ENCODE results near the gene BHMT2. TPM values are rescaled to one million over a fixed set of nuclear protein-coding genes. Genes with fewer than 3 reads are reported as not detected.
A peak's percentile ranks its signal among the peaks of the same experiment; 100 is the strongest.

Gene BHMT2
- total and polyA plus RNA-seq, 2 of the 13 experiments (the other 11 are each of a cell fraction or from before 2014, with no cell fraction given), result 13.8 to 18.8 TPM

DNA sequence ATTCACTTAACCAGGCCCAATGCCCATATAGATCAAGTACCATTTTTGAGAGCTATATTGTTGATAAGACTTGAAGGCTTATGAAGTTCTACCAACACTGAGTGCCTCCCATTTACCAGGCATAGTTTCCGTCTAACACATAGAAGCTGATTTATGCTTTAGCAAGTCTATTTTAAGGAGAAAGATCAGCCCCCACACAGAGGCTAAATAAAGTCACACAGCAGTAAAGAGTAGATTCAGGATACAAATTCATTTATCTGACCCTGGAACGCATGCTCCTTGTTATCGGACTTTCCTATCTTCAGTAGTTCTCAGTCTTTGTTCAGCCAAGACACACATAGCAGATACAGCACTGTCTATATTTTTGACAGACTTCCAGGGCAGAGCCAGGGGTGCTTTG is 34.3 kb upstream of the BHMT2 start:
- FAIRE-seq, result no peak
- no peaks in the 10 kb centered on the region for H3K79me2 ChIP-seq (ENCODE audit: insufficient read depth, low read length)
- H3K4me1 ChIP-seq (ENCODE audit: insufficient read depth, low read length), result peaks cover 21% of the 10 kb centered on the region
- H2AFZ ChIP-seq (ENCODE audit: low read length), result no peak overlapping the region
- H3K9ac ChIP-seq (ENCODE audit: insufficient read depth, low read depth, low read length), result no peak overlapping the region
- POLR2A ChIA-PET, result interaction anchor here (0.7 kb wide), 1 partner anchor 19 kb away, joined by 5 read pairs; no protein-coding TSS in a partner anchor
- no peak overlapping the region for H3K4me3 ChIP-seq (replicated peaks in 1 of 3; ENCODE audit: insufficient read depth in 1 of 3, low read depth in 2 of 3, low read length in 3 of 3)
- peaks cover 3% of the 10 kb centered on the region; the same call in 1 of the 2 replicates for H3K9me3 ChIP-seq (ENCODE audit: low read length)
- H3K27ac ChIP-seq (ENCODE audit: extremely low read length, insufficient read depth, low read length), result no peak overlapping the region
- BruUV-seq (replicated peaks), result no TSS peak
- CTCF ChIA-PET (ENCODE audit: low intra/inter-chr PET ratio, low total read pairs), result no interaction called here
- 98% methylated on average over 3 of the region's 3 CpGs for WGBS (ENCODE audit: low lambda C conversion rate)
- no peak overlapping the region for H3K4me2 ChIP-seq (ENCODE audit: low read depth, low read length)
- no peaks in the 10 kb centered on the region for H3K27me3 ChIP-seq (ENCODE audit: control insufficient read depth in 1 of 2, insufficient read depth in 2 of 2, low read length in 2 of 2)
- no peak for DNase-seq (ENCODE audit: low spot score)
- TF ChIP-seq KLF15 (CRISPR knock-in tag; IDR thresholded peaks at IDR 0.05; ENCODE audit: borderline replicate concordance), result no peak
- TF ChIP-seq ZSCAN31 (CRISPR knock-in tag; IDR thresholded peaks at IDR 0.05; ENCODE audit: low read depth), result no peak
- TF ChIP-seq BORCS8-MEF2B (CRISPR knock-in tag; IDR thresholded peaks at IDR 0.05), result no peak
- no peak for TF ChIP-seq FOXK2 (IDR thresholded peaks at IDR 0.05)
- no peak for TF ChIP-seq CBX2 (IDR thresholded peaks at IDR 0.05; ENCODE audit: low read depth, low read length)
- TF ChIP-seq CBX2 (CRISPR knock-in tag; IDR thresholded peaks at IDR 0.05; ENCODE audit: low read depth), result no peak
- TF ChIP-seq, protein P1, sequence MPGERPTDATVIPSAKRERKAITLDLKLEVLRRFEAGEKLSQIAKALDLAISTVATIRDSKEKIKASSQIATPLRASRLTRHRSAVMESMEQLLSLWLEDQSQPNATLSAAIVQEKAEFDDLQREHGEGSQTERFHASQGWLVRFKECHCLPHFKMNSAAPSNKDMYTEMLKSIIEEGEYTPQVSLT (CRISPR knock-in tag; IDR thresholded peaks at IDR 0.05; ENCODE audit: borderline replicate concordance, low read depth), result no peak
- no peak for TF ChIP-seq SMAD1 (CRISPR knock-in tag; IDR thresholded peaks at IDR 0.05; ENCODE audit: borderline replicate concordance, low read depth)
- intact Hi-C loops (cut with micrococcal nuclease; ENCODE audit: unreplicated experiment) (no loop called here), in situ Hi-C loops (cut with HindIII; ENCODE audit: extremely low pct_ligation_motif_present, low pct_unique_long_range_greater_than_20kb) (no loop called here)
- H4K20me1 ChIP-seq (ENCODE audit: insufficient read depth, low read length), result no peaks in the 10 kb centered on the region
- ATAC-seq, result no peak
- H3K36me3 ChIP-seq (replicated peaks in 1 of 2; ENCODE audit: control insufficient read depth in 1 of 2, insufficient read depth in 2 of 2, low read length in 2 of 2), result no peaks in the 10 kb centered on the region

DNA sequence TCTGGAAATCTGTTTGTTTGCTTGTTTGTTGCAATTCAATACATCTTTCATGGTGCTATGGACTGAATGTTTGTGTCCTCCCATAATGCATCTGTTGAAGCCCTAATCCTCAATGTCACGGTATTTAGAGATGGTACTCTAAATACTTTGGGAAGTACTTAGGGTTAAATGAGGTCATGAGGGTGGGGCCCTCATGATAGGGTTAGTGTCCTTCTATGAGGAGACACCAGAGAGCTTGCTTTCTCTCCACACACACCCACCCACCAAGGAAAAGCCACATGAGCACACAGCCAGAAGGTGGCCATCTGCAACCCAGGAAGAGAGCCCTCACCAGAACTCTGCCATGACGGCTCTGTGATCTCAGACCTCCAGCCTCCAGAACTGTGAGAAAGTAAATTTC is 32.8 kb upstream of the BHMT2 start:
- WGBS (ENCODE audit: low lambda C conversion rate), result 100% methylated on average over 2 of the region's 2 CpGs
- ChIA-PET POLR2A (no interaction called here), CTCF (ENCODE audit: low intra/inter-chr PET ratio, low total read pairs) (no interaction called here)
- intact Hi-C loops (cut with micrococcal nuclease; ENCODE audit: unreplicated experiment), result no loop called here
- Histone ChIP-seq H2AFZ (ENCODE audit: low read length) (no peak overlapping the region), H3K9me3 (ENCODE audit: low read length) (peaks cover 3% of the 10 kb centered on the region; the same call in 1 of the 2 replicates), H3K27ac (ENCODE audit: extremely low read length, insufficient read depth, low read length) (no peak overlapping the region), H3K4me2 (ENCODE audit: low read depth, low read length) (no peak overlapping the region), H3K79me2 (ENCODE audit: insufficient read depth, low read length) (no peaks in the 10 kb centered on the region), H3K4me3 (replicated peaks in 1 of 3; ENCODE audit: insufficient read depth in 1 of 3, low read depth in 2 of 3, low read length in 3 of 3) (no peak overlapping the region), H3K27me3 (ENCODE audit: control insufficient read depth in 1 of 2, insufficient read depth in 2 of 2, low read length in 2 of 2) (no peaks in the 10 kb centered on the region), H3K9ac (ENCODE audit: insufficient read depth, low read depth, low read length) (no peak overlapping the region), H3K4me1 (ENCODE audit: insufficient read depth, low read length) (peaks cover 10% of the 10 kb centered on the region), H3K36me3 (replicated peaks in 1 of 2; ENCODE audit: control insufficient read depth in 1 of 2, insufficient read depth in 2 of 2, low read length in 2 of 2) (no peaks in the 10 kb centered on the region), H4K20me1 (ENCODE audit: insufficient read depth, low read length) (no peaks in the 10 kb centered on the region)
- DNase-seq (ENCODE audit: low spot score), result no peak
- in situ Hi-C loops (cut with HindIII; ENCODE audit: extremely low pct_ligation_motif_present, low pct_unique_long_range_greater_than_20kb), result no loop called here
- TF ChIP-seq ZNF264 (CRISPR knock-in tag; IDR thresholded peaks at IDR 0.05) (peak; percentile 97), ARNT2 (CRISPR knock-in tag; IDR thresholded peaks at IDR 0.05; ENCODE audit: low read depth) (no peak), SYNCRIP (IDR thresholded peaks at IDR 0.05; ENCODE audit: insufficient read depth, low read depth, low read length) (no peak)
- TF ChIP-seq, protein P2, sequence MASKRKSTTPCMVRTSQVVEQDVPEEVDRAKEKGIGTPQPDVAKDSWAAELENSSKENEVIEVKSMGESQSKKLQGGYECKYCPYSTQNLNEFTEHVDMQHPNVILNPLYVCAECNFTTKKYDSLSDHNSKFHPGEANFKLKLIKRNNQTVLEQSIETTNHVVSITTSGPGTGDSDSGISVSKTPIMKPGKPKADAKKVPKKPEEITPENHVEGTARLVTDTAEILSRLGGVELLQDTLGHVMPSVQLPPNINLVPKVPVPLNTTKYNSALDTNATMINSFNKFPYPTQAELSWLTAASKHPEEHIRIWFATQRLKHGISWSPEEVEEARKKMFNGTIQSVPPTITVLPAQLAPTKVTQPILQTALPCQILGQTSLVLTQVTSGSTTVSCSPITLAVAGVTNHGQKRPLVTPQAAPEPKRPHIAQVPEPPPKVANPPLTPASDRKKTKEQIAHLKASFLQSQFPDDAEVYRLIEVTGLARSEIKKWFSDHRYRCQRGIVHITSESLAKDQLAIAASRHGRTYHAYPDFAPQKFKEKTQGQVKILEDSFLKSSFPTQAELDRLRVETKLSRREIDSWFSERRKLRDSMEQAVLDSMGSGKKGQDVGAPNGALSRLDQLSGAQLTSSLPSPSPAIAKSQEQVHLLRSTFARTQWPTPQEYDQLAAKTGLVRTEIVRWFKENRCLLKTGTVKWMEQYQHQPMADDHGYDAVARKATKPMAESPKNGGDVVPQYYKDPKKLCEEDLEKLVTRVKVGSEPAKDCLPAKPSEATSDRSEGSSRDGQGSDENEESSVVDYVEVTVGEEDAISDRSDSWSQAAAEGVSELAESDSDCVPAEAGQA (IDR thresholded peaks at IDR 0.05; ENCODE audit: low read depth), result no peak
- TF ChIP-seq, protein P2 (CRISPR knock-in tag; IDR thresholded peaks at IDR 0.05; ENCODE audit: borderline replicate concordance), result no peak
- no peak for ATAC-seq
- no peak for FAIRE-seq
- no TSS peak for BruUV-seq (replicated peaks)
